Measurements from ENCODE around the gene MYO1G. TPM values are rescaled to one million over a fixed set of nuclear protein-coding genes. Genes with fewer than 3 reads are reported as not detected.

The MYO1G gene
- polyA plus RNA-seq, 4 donors = 1.3 to 4.1 (median 1.9) TPM

DNA sequence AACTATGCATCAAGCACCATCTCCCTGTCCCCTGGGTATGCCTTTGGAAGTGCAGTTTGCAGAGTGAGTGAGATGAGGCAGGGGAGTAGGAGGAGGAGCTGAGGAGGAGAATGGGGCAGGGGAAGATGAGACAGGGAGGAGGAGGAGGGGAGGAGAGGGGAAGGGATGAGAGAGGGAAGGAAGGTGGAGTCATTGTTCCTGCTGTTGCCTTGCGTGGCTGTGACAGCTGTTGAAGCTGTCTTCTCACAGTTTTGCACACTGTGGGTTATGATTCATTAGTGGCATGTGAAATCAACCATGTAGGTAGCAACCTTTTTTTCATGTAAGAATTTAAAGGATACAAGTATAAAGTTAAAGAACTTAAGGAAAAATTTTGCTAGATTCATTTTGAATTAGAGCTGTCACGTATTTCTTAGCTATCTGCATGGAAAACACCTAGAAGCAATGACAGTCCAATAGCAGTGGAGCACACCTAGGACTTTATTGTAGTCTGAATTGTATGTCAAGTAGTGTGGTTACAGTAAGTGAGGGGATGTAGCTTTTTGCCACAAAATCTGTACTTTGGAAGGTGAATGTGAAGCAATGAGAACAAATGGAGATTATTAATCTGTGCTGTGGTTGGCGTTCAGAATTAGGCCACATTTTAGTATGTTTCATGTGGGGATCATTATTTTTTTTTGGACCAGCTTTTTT lies 42.9 kb upstream of the MYO1G start:
- DNase-seq (no peak), FAIRE-seq (no peak)
- Histone ChIP-seq H3K4me1 (ENCODE audit: control insufficient read depth in 3 of 3, insufficient read depth in 2 of 3, low read depth in 1 of 3, low read length in 2 of 3) (no peaks in the 10 kb centered on the region), H3K9me3 (ENCODE audit: control insufficient read depth in 2 of 2, insufficient read depth in 1 of 2, low read depth in 1 of 2, low read length in 1 of 2) (peaks cover 0 to 12% of the 10 kb centered on the region in 2 donors), H3K27ac (ENCODE audit: low read depth in 1 of 3, low read length in 2 of 3) (no peak overlapping the region), H3K36me3 (ENCODE audit: control insufficient read depth in 3 of 3, insufficient read depth in 2 of 3, low read depth in 1 of 3, low read length in 3 of 3) (peaks cover 0 to 10% (median 0%) of the 10 kb centered on the region in 3 donors), H3K27me3 (ENCODE audit: control insufficient read depth in 3 of 3, insufficient read depth in 3 of 3, low read length in 3 of 3) (no peaks in the 10 kb centered on the region), H3K4me3 (ENCODE audit: low read depth in 1 of 3, low read length in 3 of 3) (no peak overlapping the region)
- 75 to 92% (median 88%) methylated on average over 3 of the region's 3 CpGs for WGBS, 3 donors

GRCh38 chr7:45020915-45021314 lies 42.1 kb upstream of the MYO1G start:
- H3K9me3 ChIP-seq (ENCODE audit: control insufficient read depth in 2 of 2, insufficient read depth in 1 of 2, low read depth in 1 of 2, low read length in 1 of 2) = peaks cover 0 to 12% of the 10 kb centered on the region in 2 donors
- H3K27ac ChIP-seq (ENCODE audit: low read depth in 1 of 3, low read length in 2 of 3) = no peak overlapping the region
- H3K4me1 ChIP-seq (ENCODE audit: control insufficient read depth in 3 of 3, insufficient read depth in 2 of 3, low read depth in 1 of 3, low read length in 2 of 3) = no peaks in the 10 kb centered on the region
- no peak for FAIRE-seq
- DNase-seq = no peak
- no peaks in the 10 kb centered on the region for H3K27me3 ChIP-seq (ENCODE audit: control insufficient read depth in 3 of 3, insufficient read depth in 3 of 3, low read length in 3 of 3)
- peaks cover 0 to 8% (median 0%) of the 10 kb centered on the region in 3 donors for H3K36me3 ChIP-seq (ENCODE audit: control insufficient read depth in 3 of 3, insufficient read depth in 2 of 3, low read depth in 1 of 3, low read length in 3 of 3)
- 67 to 78% (median 73%) methylated on average over 5 of the region's 5 CpGs for WGBS, 3 donors
- no peak overlapping the region for H3K4me3 ChIP-seq (ENCODE audit: low read depth in 1 of 3, low read length in 3 of 3)

- no peaks in the 10 kb centered on the region for H3K4me1 ChIP-seq (ENCODE audit: control insufficient read depth in 3 of 3, insufficient read depth in 2 of 3, low read depth in 1 of 3, low read length in 2 of 3)
- H3K27ac ChIP-seq (ENCODE audit: low read depth in 1 of 3, low read length in 2 of 3) = no peak overlapping the region
- peaks cover 0 to 10% (median 0%) of the 10 kb centered on the region in 3 donors for H3K36me3 ChIP-seq (ENCODE audit: control insufficient read depth in 3 of 3, insufficient read depth in 2 of 3, low read depth in 1 of 3, low read length in 3 of 3)
- DNase-seq (no peak), FAIRE-seq (no peak)
- 60 to 65% (median 61%) methylated on average over 3 of the region's 3 CpGs for WGBS, 3 donors
- no peaks in the 10 kb centered on the region for H3K27me3 ChIP-seq (ENCODE audit: control insufficient read depth in 3 of 3, insufficient read depth in 3 of 3, low read length in 3 of 3)
- peaks cover 0 to 5% of the 10 kb centered on the region in 2 donors for H3K9me3 ChIP-seq (ENCODE audit: control insufficient read depth in 2 of 2, insufficient read depth in 1 of 2, low read depth in 1 of 2, low read length in 1 of 2)
- H3K4me3 ChIP-seq (ENCODE audit: low read depth in 1 of 3, low read length in 3 of 3) = no peak overlapping the region
Observed at GRCh38 chr7:45017253-45017652, 38.4 kb upstream of the MYO1G start.

DNA sequence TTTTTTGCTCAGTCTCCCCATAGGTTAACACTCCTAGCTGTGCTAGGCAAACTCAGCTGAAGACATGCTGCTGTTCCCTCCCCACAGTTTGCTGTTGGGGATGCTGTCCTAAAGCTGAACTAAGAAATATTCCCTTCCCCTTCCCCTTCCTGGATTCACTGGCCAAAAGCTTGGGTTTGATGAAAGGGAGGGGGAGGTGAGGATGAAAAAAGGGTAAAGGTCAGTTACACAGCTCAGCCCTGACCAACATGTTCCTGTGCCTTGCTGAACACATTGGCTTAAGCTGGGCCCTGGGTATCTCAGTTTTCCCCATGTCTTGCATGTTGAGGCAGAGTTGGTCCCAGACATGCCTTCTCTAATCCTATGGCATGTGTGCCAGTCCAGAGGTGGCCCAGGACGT lies 36.5 kb upstream of the MYO1G start:
- no peak overlapping the region for H3K4me3 ChIP-seq (ENCODE audit: low read depth in 1 of 3, low read length in 3 of 3)
- no peak overlapping the region for H3K27ac ChIP-seq (ENCODE audit: low read depth in 1 of 3, low read length in 2 of 3)
- FAIRE-seq = no peak
- WGBS, 3 donors = 64 to 83% (median 71%) methylated on average over 1 of the region's 1 CpG
- DNase-seq = no peak
- H3K36me3 ChIP-seq (ENCODE audit: control insufficient read depth in 3 of 3, insufficient read depth in 2 of 3, low read depth in 1 of 3, low read length in 3 of 3) = peaks cover 0 to 15% (median 0%) of the 10 kb centered on the region in 3 donors
- H3K27me3 ChIP-seq (ENCODE audit: control insufficient read depth in 3 of 3, insufficient read depth in 3 of 3, low read length in 3 of 3) = no peaks in the 10 kb centered on the region
- H3K4me1 ChIP-seq (ENCODE audit: control insufficient read depth in 3 of 3, insufficient read depth in 2 of 3, low read depth in 1 of 3, low read length in 2 of 3) = no peaks in the 10 kb centered on the region
- H3K9me3 ChIP-seq (ENCODE audit: control insufficient read depth in 2 of 2, insufficient read depth in 1 of 2, low read depth in 1 of 2, low read length in 1 of 2) = peaks cover 0 to 5% of the 10 kb centered on the region in 2 donors

DNA sequence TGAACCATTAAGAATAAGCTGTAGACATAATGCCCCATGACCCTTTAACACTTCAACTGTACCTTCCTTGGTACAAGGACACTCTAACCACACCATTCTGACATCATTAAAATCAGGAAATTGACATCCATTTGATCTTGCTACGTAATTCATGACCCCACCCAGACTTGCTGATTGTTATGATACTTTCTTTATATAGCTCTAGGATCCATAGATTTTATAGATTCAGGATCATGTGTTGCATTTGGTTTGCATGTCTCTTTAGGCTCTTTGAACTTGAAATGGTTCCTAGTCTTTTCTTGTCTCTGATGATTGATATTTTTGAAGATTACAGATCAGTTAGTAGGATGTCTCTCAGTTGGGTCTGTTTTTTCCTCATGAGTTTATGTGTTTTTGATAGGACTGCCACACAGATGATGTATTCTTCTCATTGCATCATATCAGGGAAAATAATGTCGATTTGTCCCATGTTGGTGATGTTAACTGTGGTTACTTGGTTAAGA lies 34.7 kb upstream of the MYO1G start:
- peaks cover 0 to 5% of the 10 kb centered on the region in 2 donors for H3K9me3 ChIP-seq (ENCODE audit: control insufficient read depth in 2 of 2, insufficient read depth in 1 of 2, low read depth in 1 of 2, low read length in 1 of 2)
- no peak for DNase-seq
- peaks cover 0 to 15% (median 0%) of the 10 kb centered on the region in 3 donors for H3K36me3 ChIP-seq (ENCODE audit: control insufficient read depth in 3 of 3, insufficient read depth in 2 of 3, low read depth in 1 of 3, low read length in 3 of 3)
- no peaks in the 10 kb centered on the region for H3K4me1 ChIP-seq (ENCODE audit: control insufficient read depth in 3 of 3, insufficient read depth in 2 of 3, low read depth in 1 of 3, low read length in 2 of 3)
- WGBS, 3 donors = 82 to 86% (median 83%) methylated on average over 2 of the region's 2 CpGs
- FAIRE-seq = no peak
- H3K27ac ChIP-seq (ENCODE audit: low read depth in 1 of 3, low read length in 2 of 3) = no peak overlapping the region
- no peak overlapping the region for H3K4me3 ChIP-seq (ENCODE audit: low read depth in 1 of 3, low read length in 3 of 3)
- H3K27me3 ChIP-seq (ENCODE audit: control insufficient read depth in 3 of 3, insufficient read depth in 3 of 3, low read length in 3 of 3) = no peaks in the 10 kb centered on the region

GRCh38 chr7:45007571-45008328 lies 28.9 kb upstream of the MYO1G start:
- no peak overlapping the region for H3K27ac ChIP-seq (ENCODE audit: low read depth in 1 of 3, low read length in 2 of 3)
- H3K36me3 ChIP-seq (ENCODE audit: control insufficient read depth in 3 of 3, insufficient read depth in 2 of 3, low read depth in 1 of 3, low read length in 3 of 3) = peaks cover 0 to 17% (median 4%) of the 10 kb centered on the region in 3 donors
- H3K4me1 ChIP-seq (ENCODE audit: control insufficient read depth in 3 of 3, insufficient read depth in 2 of 3, low read depth in 1 of 3, low read length in 2 of 3) = no peaks in the 10 kb centered on the region
- no peak overlapping the region for H3K4me3 ChIP-seq (ENCODE audit: low read depth in 1 of 3, low read length in 3 of 3)
- no peaks in the 10 kb centered on the region for H3K27me3 ChIP-seq (ENCODE audit: control insufficient read depth in 3 of 3, insufficient read depth in 3 of 3, low read length in 3 of 3)
- no peak for DNase-seq
- no peak for FAIRE-seq
- 91 to 95% (median 94%) methylated on average over 7 of the region's 7 CpGs for WGBS, 3 donors
- no peaks in the 10 kb centered on the region for H3K9me3 ChIP-seq (ENCODE audit: control insufficient read depth in 2 of 2, insufficient read depth in 1 of 2, low read depth in 1 of 2, low read length in 1 of 2)

DNA sequence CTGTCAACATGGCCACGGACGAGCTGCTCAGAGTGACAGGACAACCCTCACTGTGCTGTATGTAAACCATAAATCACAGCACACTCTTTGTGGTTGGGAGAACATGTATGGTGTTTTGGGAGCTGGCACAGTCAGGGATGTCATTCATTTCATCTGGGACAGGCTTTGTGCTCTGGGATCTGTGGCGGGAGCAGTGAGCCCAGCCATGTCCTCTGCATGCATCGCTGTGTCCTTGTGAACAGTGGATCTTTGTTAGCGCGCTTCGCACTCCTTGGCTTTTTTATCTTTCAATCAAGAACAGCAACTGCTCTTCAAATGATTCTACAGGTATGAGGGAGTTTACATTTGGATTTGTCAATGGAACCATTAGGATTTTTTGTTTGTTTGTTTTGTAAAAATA lies 28.3 kb upstream of the MYO1G start:
- Histone ChIP-seq H3K27me3 (ENCODE audit: control insufficient read depth in 3 of 3, insufficient read depth in 3 of 3, low read length in 3 of 3) (no peaks in the 10 kb centered on the region), H3K9me3 (ENCODE audit: control insufficient read depth in 2 of 2, insufficient read depth in 1 of 2, low read depth in 1 of 2, low read length in 1 of 2) (no peaks in the 10 kb centered on the region), H3K4me3 (ENCODE audit: low read depth in 1 of 3, low read length in 3 of 3) (no peak overlapping the region), H3K4me1 (ENCODE audit: control insufficient read depth in 3 of 3, insufficient read depth in 2 of 3, low read depth in 1 of 3, low read length in 2 of 3) (no peaks in the 10 kb centered on the region), H3K27ac (ENCODE audit: low read depth in 1 of 3, low read length in 2 of 3) (no peak overlapping the region), H3K36me3 (ENCODE audit: control insufficient read depth in 3 of 3, insufficient read depth in 2 of 3, low read depth in 1 of 3, low read length in 3 of 3) (peaks cover 0 to 13% (median 4%) of the 10 kb centered on the region in 3 donors)
- no peak for FAIRE-seq
- DNase-seq = no peak
- 91 to 95% (median 93%) methylated on average over 7 of the region's 7 CpGs for WGBS, 3 donors

DNA sequence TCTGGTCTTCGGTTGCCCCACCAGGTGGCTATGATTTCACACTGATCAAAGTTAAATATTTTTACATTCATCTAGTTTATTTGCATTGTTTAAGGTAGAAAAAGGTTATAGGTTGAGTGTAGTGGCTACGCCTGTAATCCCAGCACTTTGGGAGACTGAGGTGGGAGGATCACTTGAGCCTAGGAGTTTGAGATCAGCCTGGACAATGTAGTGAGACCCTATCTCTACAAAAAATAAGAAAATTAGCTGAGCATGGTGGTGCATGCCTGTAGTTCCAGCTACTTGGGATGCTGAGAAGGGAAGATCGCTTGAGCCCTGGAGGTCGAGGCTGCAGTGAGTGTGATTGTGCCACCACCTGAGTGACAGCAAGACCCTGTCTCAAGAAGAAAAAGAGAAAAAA lies 25.0 kb upstream of the MYO1G start:
- DNase-seq (no peak), FAIRE-seq (no peak)
- H3K4me1 ChIP-seq (ENCODE audit: control insufficient read depth in 3 of 3, insufficient read depth in 2 of 3, low read depth in 1 of 3, low read length in 2 of 3) = peaks cover 0 to 10% (median 8%) of the 10 kb centered on the region in 3 donors
- no peaks in the 10 kb centered on the region for H3K27me3 ChIP-seq (ENCODE audit: control insufficient read depth in 3 of 3, insufficient read depth in 3 of 3, low read length in 3 of 3)
- no peaks in the 10 kb centered on the region for H3K9me3 ChIP-seq (ENCODE audit: control insufficient read depth in 2 of 2, insufficient read depth in 1 of 2, low read depth in 1 of 2, low read length in 1 of 2)
- 93 to 99% (median 97%) methylated on average over 4 of the region's 4 CpGs for WGBS, 3 donors
- no peak overlapping the region for H3K27ac ChIP-seq (ENCODE audit: low read depth in 1 of 3, low read length in 2 of 3)
- H3K36me3 ChIP-seq (ENCODE audit: control insufficient read depth in 3 of 3, insufficient read depth in 2 of 3, low read depth in 1 of 3, low read length in 3 of 3) = peaks cover 0 to 6% (median 4%) of the 10 kb centered on the region in 3 donors
- H3K4me3 ChIP-seq (ENCODE audit: low read depth in 1 of 3, low read length in 3 of 3) = no peak overlapping the region

All from small intestine (tissue), 7 donors.